Right atrium auricular region (tissue), 2 donors: ENCODE measurements around the gene APOL1. TPM values are rescaled to one million over a fixed set of nuclear protein-coding genes. Genes with fewer than 3 reads are reported as not detected.

Source experiments
- DNase-seq: peaks from one replicate; pipeline ENCODE4 v3.0.0-alpha.2; 2019; ENCODE audit warnings: low spot score
- H3K27ac ChIP-seq, 2 donors: fragments of 200-600 bp; sonication (generic); 1 replicate in 1 of 2; 2 replicates in 1 of 2; pipeline ENCODE4 v1.5.1; 2016 to 2019
- H3K27me3 ChIP-seq, 2 donors: fragments of 200-600 bp; sonication (generic); one replicate each; pipeline versions ENCODE4 v1.5.1 to v1.6.0; 2017 to 2019
- H3K36me3 ChIP-seq: fragments of 200-600 bp; sonication (generic); one replicate; pipeline ENCODE4 v1.5.1; 2016
- H3K4me1 ChIP-seq, 2 donors: fragments of 200-600 bp; sonication (generic); one replicate each; pipeline versions ENCODE4 v1.5.1 to v1.6.0; 2017 to 2019
- H3K4me3 ChIP-seq, 2 donors: fragments of 200-600 bp; sonication (generic); 1 replicate in 1 of 2; 2 replicates in 1 of 2; pipeline ENCODE4 v1.5.1; 2017 to 2019; ENCODE audit warnings: mild to moderate bottlenecking in 1 of 2, moderate library complexity in 1 of 2
- H3K9me3 ChIP-seq, 2 donors: fragments of 200-600 bp; sonication (generic); one replicate each; pipeline ENCODE4 v1.5.1; 2019
- CTCF ChIP-seq, 2 donors: fragments of 200-600 bp; sonication (generic); IDR thresholded peaks; one replicate each; pipeline ENCODE4 v1.5.1; 2019; ENCODE audit warnings: antibody characterized with exemption in 2 of 2
- total RNA-seq, 2 donors: library from RNA; depleted of rRNA; stranded (reverse); fragments of >200 nt; gene quantifications; one replicate each; pipeline ENCODE4 v1.1.0, GENCODE V29; 2016

Gene APOL1
- total RNA-seq, 2 donors from 2014 or later = 10.7 to 18.1 TPM

GRCh38 chr22:36280379-36280778 lies 27.4 kb downstream of the APOL1 start:
- Histone ChIP-seq H3K27ac (no peak overlapping the region), H3K4me1 (peaks cover 0 to 8% of the 10 kb centered on the region in 2 donors), H3K4me3 (no peak overlapping the region), H3K9me3 (no peaks in the 10 kb centered on the region), H3K27me3 (no peaks in the 10 kb centered on the region), H3K36me3 (peaks cover 51% of the 10 kb centered on the region)
- DNase-seq = no peak
- TF ChIP-seq CTCF (IDR thresholded peaks at IDR 0.05) = no peak

GRCh38 chr22:36281781-36282327 lies 28.9 kb downstream of the APOL1 start:
- TF ChIP-seq CTCF (IDR thresholded peaks at IDR 0.05) = no peak
- no peak for DNase-seq
- Histone ChIP-seq H3K4me3 (no peak overlapping the region), H3K9me3 (no peaks in the 10 kb centered on the region), H3K4me1 (peaks cover 0 to 19% of the 10 kb centered on the region in 2 donors), H3K27ac (no peak overlapping the region), H3K27me3 (no peaks in the 10 kb centered on the region), H3K36me3 (peaks cover 66% of the 10 kb centered on the region)

- peaks cover 0 to 21% of the 10 kb centered on the region in 2 donors for H3K4me1 ChIP-seq
- H3K36me3 ChIP-seq = peaks cover 71% of the 10 kb centered on the region
- no peaks in the 10 kb centered on the region for H3K9me3 ChIP-seq
- H3K4me3 ChIP-seq = no peak overlapping the region
- H3K27me3 ChIP-seq = no peaks in the 10 kb centered on the region
- no peak for DNase-seq
- no peak for TF ChIP-seq CTCF (IDR thresholded peaks at IDR 0.05)
- H3K27ac ChIP-seq = no peak overlapping the region
Measured at GRCh38 chr22:36282328-36282831, 29.4 kb downstream of the APOL1 start.

GRCh38 chr22:36284171-36284571 lies 31.2 kb downstream of the APOL1 start:
- Histone ChIP-seq H3K9me3 (no peaks in the 10 kb centered on the region), H3K27me3 (no peaks in the 10 kb centered on the region), H3K4me3 (no peak overlapping the region), H3K36me3 (peaks cover 89% of the 10 kb centered on the region), H3K27ac (no peak overlapping the region), H3K4me1 (peaks cover 0 to 13% of the 10 kb centered on the region in 2 donors)
- TF ChIP-seq CTCF (IDR thresholded peaks at IDR 0.05) = no peak
- DNase-seq = no peak

GRCh38 chr22:36285017-36285416 lies 32.1 kb downstream of the APOL1 start:
- H3K27me3 ChIP-seq = no peaks in the 10 kb centered on the region
- peak overlapping the region; percentile 36 to 66 for H3K27ac ChIP-seq
- peaks cover 97% of the 10 kb centered on the region for H3K36me3 ChIP-seq
- H3K4me1 ChIP-seq = peaks cover 0 to 13% of the 10 kb centered on the region in 2 donors
- DNase-seq = no peak
- H3K9me3 ChIP-seq = no peaks in the 10 kb centered on the region
- TF ChIP-seq CTCF (IDR thresholded peaks at IDR 0.05) = no peak
- H3K4me3 ChIP-seq = no peak overlapping the region

- H3K4me3 ChIP-seq = no peak overlapping the region
- peaks cover 0 to 13% of the 10 kb centered on the region in 2 donors for H3K4me1 ChIP-seq
- H3K27ac ChIP-seq = peak overlapping the region; percentile 36 to 66
Measured at GRCh38 chr22:36285545-36285944, 32.6 kb downstream of the APOL1 start.

More at GRCh38 chr22:36285545-36285944, 32.6 kb downstream of the APOL1 start:
- no peak for DNase-seq
- TF ChIP-seq CTCF (IDR thresholded peaks at IDR 0.05) = no peak
- Histone ChIP-seq H3K9me3 (no peaks in the 10 kb centered on the region), H3K27me3 (no peaks in the 10 kb centered on the region), H3K36me3 (peaks cover 95% of the 10 kb centered on the region)
